WERI-Rb-1 (cell line): ENCODE measurements around the gene PIP4K2C.

Source experiments
- DNase-seq: peaks from one replicate; pipeline ENCODE4 v3.0.0-alpha.2; 2020
- H3K27ac ChIP-seq: fragments of 250-450 bp; sonication (Bioruptor Pico); 2 replicates; pipeline ENCODE4 v1.5.1; 2020; ENCODE audit warnings: mild to moderate bottlenecking, moderate library complexity
- H3K27me3 ChIP-seq: fragments of 250-450 bp; sonication (Bioruptor Pico); 2 replicates; pipeline ENCODE4 v1.5.1; 2021; ENCODE audit warnings: mild to moderate bottlenecking, low read depth, moderate library complexity; ENCODE audit not compliant: insufficient read depth, severe bottlenecking
- H3K36me3 ChIP-seq: fragments of 250-450 bp; sonication (Bioruptor Pico); 2 replicates; pipeline ENCODE4 v1.5.1; 2020; ENCODE audit warnings: mild to moderate bottlenecking, moderate library complexity
- H3K4me3 ChIP-seq: 2 replicates; pipeline ENCODE4 v1.5.1; 2011; ENCODE audit warnings: low read depth, mild to moderate bottlenecking, control low read depth, low read length
- H3K9me3 ChIP-seq: fragments of 250-450 bp; sonication (Bioruptor Pico); 2 replicates; pipeline ENCODE4 v1.5.1; 2021; ENCODE audit warnings: mild to moderate bottlenecking, moderate library complexity; ENCODE audit not compliant: severe bottlenecking
- TF ChIP-seq, protein P1 (sequence below): IDR thresholded peaks from 2 replicates; pipeline ENCODE4 v1.5.1; 2011; ENCODE audit warnings: low read depth, mild to moderate bottlenecking, control low read depth, inconsistent platforms, low read length

Gene PIP4K2C

DNA sequence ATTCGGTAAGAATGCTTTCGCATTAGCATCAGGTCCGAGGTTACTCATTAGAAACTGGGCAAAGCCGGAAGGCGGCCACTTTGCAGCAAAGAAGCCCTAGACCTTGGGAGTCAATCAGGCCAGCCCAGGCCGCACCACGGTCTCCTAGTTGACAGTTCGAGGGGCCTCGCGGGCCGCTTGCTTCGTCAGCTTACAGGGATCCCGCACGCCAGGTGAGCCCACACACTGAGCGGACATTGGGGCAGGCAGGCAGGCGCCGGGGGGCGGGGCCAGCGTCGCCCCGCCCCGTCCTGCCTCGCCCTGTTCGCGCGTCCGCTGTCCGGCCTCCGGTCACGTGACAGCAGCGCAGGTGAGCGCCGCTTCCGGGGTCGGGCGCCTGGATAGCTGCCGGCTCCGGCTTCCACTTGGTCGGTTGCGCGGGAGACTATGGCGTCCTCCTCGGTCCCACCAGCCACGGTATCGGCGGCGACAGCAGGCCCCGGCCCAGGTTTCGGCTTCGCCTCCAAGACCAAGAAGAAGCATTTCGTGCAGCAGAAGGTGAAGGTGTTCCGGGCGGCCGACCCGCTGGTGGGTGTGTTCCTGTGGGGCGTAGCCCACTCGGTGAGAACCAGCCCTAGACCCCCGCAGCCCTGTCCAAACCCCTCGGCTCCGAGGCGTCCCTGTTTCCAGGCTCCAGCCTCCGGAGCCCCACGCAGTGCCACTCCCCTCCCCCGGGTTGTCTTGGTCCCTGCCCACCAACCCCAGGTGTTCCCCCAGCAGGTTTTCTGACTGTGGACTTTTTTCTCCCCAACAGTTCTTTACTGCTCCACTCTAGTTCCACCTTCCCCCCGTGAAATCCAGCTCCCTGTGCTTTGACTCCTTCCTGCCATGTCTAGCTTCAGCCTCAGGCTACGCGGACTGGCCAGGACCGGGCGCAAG, at the start of gene PIP4K2C:
PIP4K2C (plus strand) TSS at position 329 of the 918 bp plus-strand sequence; CDS start at position 427, 98 bp downstream.
- no peaks in the 10 kb centered on the region for H3K9me3 ChIP-seq
- no peaks in the 10 kb centered on the region for H3K27me3 ChIP-seq
- peak; percentile 82 for DNase-seq
- H3K27ac ChIP-seq = peak within 1 kb of the TSS; percentile 71
- H3K4me3 ChIP-seq = peak within 1 kb of the TSS; percentile 69
- TF ChIP-seq, protein P1, sequence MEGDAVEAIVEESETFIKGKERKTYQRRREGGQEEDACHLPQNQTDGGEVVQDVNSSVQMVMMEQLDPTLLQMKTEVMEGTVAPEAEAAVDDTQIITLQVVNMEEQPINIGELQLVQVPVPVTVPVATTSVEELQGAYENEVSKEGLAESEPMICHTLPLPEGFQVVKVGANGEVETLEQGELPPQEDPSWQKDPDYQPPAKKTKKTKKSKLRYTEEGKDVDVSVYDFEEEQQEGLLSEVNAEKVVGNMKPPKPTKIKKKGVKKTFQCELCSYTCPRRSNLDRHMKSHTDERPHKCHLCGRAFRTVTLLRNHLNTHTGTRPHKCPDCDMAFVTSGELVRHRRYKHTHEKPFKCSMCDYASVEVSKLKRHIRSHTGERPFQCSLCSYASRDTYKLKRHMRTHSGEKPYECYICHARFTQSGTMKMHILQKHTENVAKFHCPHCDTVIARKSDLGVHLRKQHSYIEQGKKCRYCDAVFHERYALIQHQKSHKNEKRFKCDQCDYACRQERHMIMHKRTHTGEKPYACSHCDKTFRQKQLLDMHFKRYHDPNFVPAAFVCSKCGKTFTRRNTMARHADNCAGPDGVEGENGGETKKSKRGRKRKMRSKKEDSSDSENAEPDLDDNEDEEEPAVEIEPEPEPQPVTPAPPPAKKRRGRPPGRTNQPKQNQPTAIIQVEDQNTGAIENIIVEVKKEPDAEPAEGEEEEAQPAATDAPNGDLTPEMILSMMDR = no peak
- H3K36me3 ChIP-seq = peaks cover 17% of the 10 kb centered on the region

DNA sequence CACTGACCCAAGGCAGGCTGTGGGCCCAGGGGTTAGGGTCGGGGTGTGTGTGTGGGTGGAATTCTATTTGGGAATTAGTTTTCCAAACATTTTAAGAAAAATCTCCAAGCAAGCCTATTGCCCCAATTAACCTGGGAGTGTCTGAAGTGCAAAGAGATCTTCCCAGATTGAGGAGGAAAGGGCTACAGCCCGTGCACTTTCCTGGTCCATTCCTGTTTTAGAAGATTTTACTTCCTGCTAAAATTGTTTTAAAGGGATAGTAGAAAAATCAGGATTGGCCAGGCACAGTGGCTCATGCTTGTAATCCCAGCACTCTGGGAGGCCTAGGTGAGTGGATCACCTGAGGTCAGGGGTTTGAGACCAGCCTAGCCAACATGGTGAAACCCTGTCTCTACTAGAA, 49.3 kb upstream of the PIP4K2C start:
- TF ChIP-seq, protein P1 = no peak

DNA sequence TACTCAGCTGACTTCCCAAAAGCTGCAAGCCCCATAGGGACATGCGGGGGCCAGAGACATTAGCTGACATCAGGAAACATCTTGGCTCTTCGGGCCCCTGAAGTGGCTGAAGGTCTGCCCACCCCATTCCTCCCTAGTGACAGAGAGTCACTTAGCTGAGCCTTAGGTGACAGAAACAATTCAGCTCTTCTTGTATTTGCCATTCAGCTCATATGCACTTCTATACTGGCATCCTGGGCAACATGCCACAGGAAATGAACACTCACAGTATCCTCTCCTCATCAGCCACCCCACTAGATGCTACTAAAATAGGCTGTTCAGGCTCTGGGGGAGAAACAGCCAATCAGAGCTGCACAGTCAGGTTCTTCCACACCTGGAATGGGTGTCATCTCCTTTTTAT, 47.4 kb upstream of the PIP4K2C start:
- peaks cover 37% of the 10 kb centered on the region for H3K36me3 ChIP-seq

More for the DNA sequence above, 49.3 kb upstream of the PIP4K2C start:
- Histone ChIP-seq H3K4me3 (no peak overlapping the region), H3K27me3 (no peaks in the 10 kb centered on the region), H3K36me3 (peaks cover 50% of the 10 kb centered on the region), H3K9me3 (no peaks in the 10 kb centered on the region), H3K27ac (peak overlapping the region; percentile 51)
- no peak for DNase-seq

DNA sequence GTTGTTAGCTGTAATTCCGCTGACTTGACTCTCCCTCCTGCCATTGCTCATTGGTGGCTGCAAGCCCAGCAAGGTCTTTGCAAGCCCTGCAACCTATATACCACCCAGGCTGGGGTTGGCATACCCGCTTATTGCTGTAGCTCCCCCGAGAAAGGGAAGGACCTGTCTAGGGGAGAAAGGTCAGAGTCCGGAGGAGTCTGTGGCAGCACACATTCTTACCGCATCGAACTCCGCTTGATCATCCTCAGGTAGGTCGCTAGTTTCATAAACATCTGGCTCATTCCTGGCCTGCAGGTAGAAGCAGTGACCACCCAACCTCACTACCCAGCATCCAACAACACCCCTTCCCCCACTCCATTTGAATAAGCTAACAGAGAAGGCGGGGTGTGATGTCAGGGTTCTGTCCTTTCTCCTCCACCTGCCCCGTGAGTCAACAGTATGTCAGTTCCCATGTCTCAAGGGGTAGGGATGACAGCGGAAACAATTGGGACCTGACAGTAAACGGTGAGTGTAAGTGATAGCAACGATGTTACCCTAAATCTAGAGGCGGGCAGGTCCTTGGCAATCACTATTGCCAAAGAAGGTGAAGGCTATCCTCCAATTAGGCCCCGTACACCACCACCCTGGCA, 45.1 kb upstream of the PIP4K2C start:
- no peak for DNase-seq

More for the DNA sequence above, 47.4 kb upstream of the PIP4K2C start:
- Histone ChIP-seq H3K27ac (no peak overlapping the region), H3K27me3 (no peaks in the 10 kb centered on the region), H3K4me3 (no peak overlapping the region), H3K9me3 (no peaks in the 10 kb centered on the region)
- no peak for DNase-seq
- TF ChIP-seq, protein P1 = no peak

DNA sequence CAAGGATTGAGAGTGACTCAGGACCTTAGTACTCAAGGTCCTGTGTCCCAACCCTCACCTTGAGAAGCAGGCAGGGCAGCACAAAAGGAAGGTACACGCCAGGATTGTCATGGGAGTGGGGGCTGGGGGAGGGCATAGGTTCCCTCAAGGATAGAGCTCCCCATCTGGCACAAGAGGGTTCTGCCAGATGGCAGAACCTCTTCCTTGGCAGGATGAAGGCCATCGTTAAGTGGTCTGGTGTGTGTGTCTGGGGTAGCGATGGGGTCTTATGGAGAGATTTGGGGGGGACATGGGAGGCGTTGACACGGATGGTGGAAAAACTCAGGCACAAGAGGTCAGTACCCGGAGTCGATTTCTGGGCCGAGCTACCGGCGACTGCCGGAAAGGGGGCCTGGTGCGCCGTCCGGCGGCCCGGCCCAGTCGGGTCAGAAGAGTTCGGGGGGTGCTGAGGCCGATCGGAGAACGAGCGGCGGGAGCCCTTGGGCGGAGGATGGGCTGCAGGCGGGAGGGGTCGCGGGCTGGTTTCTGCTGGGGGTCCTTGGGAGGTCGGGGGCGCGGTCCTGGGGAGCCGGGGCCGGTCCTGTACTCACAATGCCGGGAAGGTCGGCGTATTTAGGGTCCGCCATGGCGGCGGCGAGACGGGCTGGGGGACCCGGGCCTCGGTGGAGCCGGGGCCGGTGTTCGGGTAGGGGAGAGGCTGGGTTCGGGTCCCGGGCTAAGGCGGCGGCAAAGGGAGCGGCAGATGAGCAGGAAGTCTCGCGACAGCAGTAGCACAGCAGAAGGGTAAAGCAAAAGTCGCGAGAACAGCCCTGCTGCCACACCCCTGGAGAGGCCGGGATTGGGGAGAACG, 44.3 kb upstream of the PIP4K2C start, which contains the start of gene DCTN2:
DCTN2 (minus strand) TSS at position 755 of the 850 bp plus-strand sequence; CDS start at position 626, 129 bp downstream.
- Histone ChIP-seq H3K9me3 (no peaks in the 10 kb centered on the region), H3K27me3 (no peaks in the 10 kb centered on the region), H3K27ac (peak within 1 kb of the TSS; percentile 91)

More for the DNA sequence above, 45.1 kb upstream of the PIP4K2C start:
- TF ChIP-seq, protein P1 = no peak
- peaks cover 25% of the 10 kb centered on the region for H3K36me3 ChIP-seq
- H3K4me3 ChIP-seq = peak overlapping the region; percentile 90
- H3K27me3 ChIP-seq = no peaks in the 10 kb centered on the region
- H3K27ac ChIP-seq = peak overlapping the region; percentile 91
- H3K9me3 ChIP-seq = no peaks in the 10 kb centered on the region

More for the DNA sequence above, 44.3 kb upstream of the PIP4K2C start, which contains the start of gene DCTN2:
- Histone ChIP-seq H3K4me3 (peak within 1 kb of the TSS; percentile 90), H3K36me3 (peaks cover 20% of the 10 kb centered on the region)
- TF ChIP-seq, protein P1 = peak; percentile 30; the same call in 1 of the 2 replicates
- DNase-seq = peak; percentile 97
